Keratinocyte (primary cell): Measurements from ENCODE around the gene WFDC10B.

Experiments
- EZH2 ChIP-seq: IDR thresholded peaks from one replicate; pipeline ENCODE4 v1.6.1; 2012; ENCODE audit warnings: inconsistent platforms, mild to moderate bottlenecking, low read length, moderate library complexity
- TF ChIP-seq, protein P1 (sequence below), 3 experiments: IDR thresholded peaks in 1 of 3; conservative IDR thresholded peaks in 1 of 3; optimal IDR thresholded peaks in 1 of 3; 2 replicates in 2 of 3; 3 replicates in 1 of 3; pipeline versions ENCODE3 to v1.5.1; 2011; ENCODE audit warnings: low read length in 3 of 3, mild to moderate bottlenecking in 3 of 3, moderate library complexity in 2 of 3, control low read depth in 1 of 3, inconsistent platforms in 1 of 3; ENCODE audit not compliant: insufficient read depth in 2 of 3; ENCODE audit errors: extremely low read depth in 1 of 3

GRCh38 chr20:45695496-45695895 lies 9.3 kb downstream of the WFDC10B start:
- TF ChIP-seq, protein P1, sequence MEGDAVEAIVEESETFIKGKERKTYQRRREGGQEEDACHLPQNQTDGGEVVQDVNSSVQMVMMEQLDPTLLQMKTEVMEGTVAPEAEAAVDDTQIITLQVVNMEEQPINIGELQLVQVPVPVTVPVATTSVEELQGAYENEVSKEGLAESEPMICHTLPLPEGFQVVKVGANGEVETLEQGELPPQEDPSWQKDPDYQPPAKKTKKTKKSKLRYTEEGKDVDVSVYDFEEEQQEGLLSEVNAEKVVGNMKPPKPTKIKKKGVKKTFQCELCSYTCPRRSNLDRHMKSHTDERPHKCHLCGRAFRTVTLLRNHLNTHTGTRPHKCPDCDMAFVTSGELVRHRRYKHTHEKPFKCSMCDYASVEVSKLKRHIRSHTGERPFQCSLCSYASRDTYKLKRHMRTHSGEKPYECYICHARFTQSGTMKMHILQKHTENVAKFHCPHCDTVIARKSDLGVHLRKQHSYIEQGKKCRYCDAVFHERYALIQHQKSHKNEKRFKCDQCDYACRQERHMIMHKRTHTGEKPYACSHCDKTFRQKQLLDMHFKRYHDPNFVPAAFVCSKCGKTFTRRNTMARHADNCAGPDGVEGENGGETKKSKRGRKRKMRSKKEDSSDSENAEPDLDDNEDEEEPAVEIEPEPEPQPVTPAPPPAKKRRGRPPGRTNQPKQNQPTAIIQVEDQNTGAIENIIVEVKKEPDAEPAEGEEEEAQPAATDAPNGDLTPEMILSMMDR (optimal IDR thresholded peaks at IDR 0.05 in 1 of 3, IDR thresholded peaks at IDR 0.05 in 1 of 3, conservative IDR thresholded peaks at IDR 0.05 in 1 of 3; ENCODE audit: extremely low read depth in 1 of 3, insufficient read depth in 2 of 3, low read length in 3 of 3), result no peak
- no peak for TF ChIP-seq EZH2
